ENCODE measurements around the gene CYB561D2. TPM values are rescaled to one million over a fixed set of nuclear protein-coding genes. Genes with fewer than 3 reads are reported as not detected.

Gene CYB561D2
- total and polyA plus RNA-seq, 2 of the 13 experiments (the other 11 are each of a cell fraction or from before 2014, with no cell fraction given) = 11.1 to 17.2 TPM

GRCh38 chr3:50359760-50360110 is 9.1 kb downstream of the CYB561D2 start (continued):
- TF ChIP-seq PRDM4 (CRISPR knock-in tag; IDR thresholded peaks at IDR 0.05; ENCODE audit: borderline replicate concordance) (no peak), FOXA3 (CRISPR knock-in tag; IDR thresholded peaks at IDR 0.05) (no peak), MZF1 (CRISPR knock-in tag; IDR thresholded peaks at IDR 0.05; ENCODE audit: borderline replicate concordance) (no peak), ZNF329 (CRISPR knock-in tag; IDR thresholded peaks at IDR 0.05; ENCODE audit: low read depth) (no peak), SMYD3 (CRISPR knock-in tag; IDR thresholded peaks at IDR 0.05) (no peak), HNF4G (IDR thresholded peaks at IDR 0.05; ENCODE audit: borderline replicate concordance, low read depth, low read length) (no peak), HNF4G (CRISPR knock-in tag; IDR thresholded peaks at IDR 0.05; ENCODE audit: borderline replicate concordance, low read depth) (no peak), ONECUT2 (CRISPR knock-in tag; IDR thresholded peaks at IDR 0.05) (no peak), ZNF460 (CRISPR knock-in tag; IDR thresholded peaks at IDR 0.05; ENCODE audit: borderline replicate concordance) (no peak)
- TF ChIP-seq, protein P1, sequence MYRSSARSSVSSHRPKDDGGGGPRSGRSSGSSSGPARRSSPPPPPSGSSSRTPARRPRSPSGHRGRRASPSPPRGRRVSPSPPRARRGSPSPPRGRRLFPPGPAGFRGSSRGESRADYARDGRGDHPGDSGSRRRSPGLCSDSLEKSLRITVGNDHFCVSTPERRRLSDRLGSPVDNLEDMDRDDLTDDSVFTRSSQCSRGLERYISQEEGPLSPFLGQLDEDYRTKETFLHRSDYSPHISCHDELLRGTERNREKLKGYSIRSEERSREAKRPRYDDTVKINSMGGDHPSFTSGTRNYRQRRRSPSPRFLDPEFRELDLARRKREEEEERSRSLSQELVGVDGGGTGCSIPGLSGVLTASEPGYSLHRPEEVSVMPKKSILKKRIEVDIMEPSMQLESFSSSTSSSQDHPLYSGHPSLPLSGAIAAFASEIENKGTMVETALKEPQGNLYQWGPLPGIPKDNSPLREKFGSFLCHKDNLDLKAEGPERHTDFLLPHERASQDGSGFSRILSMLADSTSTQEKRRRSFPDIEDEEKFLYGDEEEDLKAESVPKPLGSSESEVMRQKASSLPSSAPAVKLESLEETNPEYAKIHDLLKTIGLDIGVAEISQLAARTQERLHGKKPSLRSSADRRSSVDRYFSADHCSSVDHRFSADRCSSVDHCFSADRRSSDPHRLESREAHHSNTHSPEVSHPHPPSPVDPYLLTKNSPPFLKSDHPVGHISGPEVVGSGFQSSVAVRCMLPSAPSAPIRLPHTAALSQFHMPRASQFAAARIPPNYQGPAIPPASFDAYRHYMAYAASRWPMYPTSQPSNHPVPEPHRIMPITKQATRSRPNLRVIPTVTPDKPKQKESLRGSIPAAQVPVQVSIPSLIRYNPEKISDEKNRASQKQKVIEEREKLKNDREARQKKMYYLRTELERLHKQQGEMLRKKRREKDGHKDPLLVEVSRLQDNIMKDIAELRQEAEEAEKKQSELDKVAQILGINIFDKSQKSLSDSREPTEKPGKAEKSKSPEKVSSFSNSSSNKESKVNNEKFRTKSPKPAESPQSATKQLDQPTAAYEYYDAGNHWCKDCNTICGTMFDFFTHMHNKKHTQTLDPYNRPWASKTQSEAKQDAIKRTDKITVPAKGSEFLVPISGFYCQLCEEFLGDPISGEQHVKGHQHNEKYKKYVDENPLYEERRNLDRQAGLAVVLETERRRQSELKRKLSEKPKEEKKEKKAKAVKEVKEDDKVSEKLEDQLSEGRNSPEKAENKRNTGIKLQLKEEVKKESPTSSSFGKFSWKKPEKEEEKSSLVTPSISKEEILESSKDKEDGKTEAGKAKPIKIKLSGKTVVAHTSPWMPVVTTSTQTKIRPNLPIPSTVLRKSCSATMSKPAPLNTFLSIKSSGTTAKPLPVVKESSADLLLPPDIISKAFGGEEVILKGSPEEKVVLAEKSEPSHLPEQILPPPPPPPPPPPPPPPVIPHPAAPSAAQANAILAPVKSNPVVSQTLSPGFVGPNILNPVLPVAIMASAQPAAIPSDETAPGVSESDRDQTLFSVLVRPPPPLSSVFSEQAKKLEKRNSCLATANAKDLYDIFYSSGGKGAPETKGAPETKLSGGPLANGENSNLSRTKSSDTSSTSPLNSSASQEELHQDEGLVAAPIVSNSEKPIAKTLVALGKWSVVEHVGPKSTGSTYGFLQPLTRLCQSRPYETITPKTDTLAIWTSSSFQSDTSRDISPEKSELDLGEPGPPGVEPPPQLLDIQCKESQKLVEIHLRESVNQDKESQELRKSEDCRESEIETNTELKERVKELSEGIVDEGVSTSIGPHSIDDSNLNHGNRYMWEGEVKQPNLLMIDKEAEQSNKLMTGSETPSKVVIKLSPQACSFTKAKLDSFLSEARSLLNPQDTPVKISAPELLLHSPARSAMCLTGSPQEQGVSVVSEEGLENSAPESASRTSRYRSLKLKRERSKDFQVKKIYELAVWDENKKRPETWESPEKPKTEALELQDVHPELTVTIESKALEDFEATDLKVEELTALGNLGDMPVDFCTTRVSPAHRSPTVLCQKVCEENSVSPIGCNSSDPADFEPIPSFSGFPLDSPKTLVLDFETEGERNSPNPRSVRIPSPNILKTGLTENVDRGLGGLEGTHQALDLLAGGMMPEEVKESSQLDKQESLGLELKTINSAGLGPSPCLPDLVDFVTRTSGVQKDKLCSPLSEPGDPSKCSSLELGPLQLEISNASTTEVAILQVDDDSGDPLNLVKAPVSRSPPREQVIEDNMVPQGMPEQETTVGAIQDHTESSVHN (CRISPR knock-in tag; IDR thresholded peaks at IDR 0.05) = no peak
- TF ChIP-seq, protein P2, sequence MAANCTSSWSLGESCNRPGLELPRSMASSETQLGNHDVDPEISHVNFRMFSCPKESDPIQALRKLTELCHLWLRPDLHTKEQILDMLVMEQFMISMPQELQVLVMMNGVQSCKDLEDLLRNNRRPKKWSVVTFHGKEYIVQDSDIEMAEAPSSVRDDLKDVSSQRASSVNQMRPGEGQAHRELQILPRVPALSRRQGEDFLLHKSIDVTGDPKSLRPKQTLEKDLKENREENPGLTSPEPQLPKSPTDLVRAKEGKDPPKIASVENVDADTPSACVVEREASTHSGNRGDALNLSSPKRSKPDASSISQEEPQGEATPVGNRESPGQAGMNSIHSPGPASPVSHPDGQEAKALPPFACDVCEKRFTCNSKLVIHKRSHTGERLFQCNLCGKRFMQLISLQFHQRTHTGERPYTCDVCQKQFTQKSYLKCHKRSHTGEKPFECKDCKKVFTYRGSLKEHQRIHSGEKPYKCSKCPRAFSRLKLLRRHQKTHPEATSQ (CRISPR knock-in tag; IDR thresholded peaks at IDR 0.05; ENCODE audit: borderline replicate concordance) = no peak; the same call in 1 of the 2 replicates
- TF ChIP-seq, protein P3, sequence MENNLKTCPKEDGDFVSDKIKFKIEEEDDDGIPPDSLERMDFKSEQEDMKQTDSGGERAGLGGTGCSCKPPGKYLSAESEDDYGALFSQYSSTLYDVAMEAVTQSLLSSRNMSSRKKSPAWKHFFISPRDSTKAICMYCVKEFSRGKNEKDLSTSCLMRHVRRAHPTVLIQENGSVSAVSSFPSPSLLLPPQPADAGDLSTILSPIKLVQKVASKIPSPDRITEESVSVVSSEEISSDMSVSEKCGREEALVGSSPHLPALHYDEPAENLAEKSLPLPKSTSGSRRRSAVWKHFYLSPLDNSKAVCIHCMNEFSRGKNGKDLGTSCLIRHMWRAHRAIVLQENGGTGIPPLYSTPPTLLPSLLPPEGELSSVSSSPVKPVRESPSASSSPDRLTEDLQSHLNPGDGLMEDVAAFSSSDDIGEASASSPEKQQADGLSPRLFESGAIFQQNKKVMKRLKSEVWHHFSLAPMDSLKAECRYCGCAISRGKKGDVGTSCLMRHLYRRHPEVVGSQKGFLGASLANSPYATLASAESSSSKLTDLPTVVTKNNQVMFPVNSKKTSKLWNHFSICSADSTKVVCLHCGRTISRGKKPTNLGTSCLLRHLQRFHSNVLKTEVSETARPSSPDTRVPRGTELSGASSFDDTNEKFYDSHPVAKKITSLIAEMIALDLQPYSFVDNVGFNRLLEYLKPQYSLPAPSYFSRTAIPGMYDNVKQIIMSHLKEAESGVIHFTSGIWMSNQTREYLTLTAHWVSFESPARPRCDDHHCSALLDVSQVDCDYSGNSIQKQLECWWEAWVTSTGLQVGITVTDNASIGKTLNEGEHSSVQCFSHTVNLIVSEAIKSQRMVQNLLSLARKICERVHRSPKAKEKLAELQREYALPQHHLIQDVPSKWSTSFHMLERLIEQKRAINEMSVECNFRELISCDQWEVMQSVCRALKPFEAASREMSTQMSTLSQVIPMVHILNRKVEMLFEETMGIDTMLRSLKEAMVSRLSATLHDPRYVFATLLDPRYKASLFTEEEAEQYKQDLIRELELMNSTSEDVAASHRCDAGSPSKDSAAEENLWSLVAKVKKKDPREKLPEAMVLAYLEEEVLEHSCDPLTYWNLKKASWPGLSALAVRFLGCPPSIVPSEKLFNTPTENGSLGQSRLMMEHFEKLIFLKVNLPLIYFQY (CRISPR knock-in tag; IDR thresholded peaks at IDR 0.05; ENCODE audit: borderline replicate concordance) = no peak
